Esophagus muscularis mucosa (tissue), 4 donors: Measurements from ENCODE around the gene IFT88. TPM values are rescaled to one million over a fixed set of nuclear protein-coding genes. Genes with fewer than 3 reads are reported as not detected.

Experiments used
- DNase-seq: peaks from one replicate; pipeline ENCODE4 v3.0.0-alpha.2; 2017; ENCODE audit errors: extremely low spot score
- H3K27ac ChIP-seq, 4 donors: fragments of 200-600 bp; sonication (generic); replicated peaks in 1 of 4; 1 replicate in 3 of 4; 2 replicates in 1 of 4; pipeline ENCODE4 v1.5.1; 2016 to 2019; ENCODE audit warnings: mild to moderate bottlenecking in 1 of 4
- H3K27me3 ChIP-seq, 4 donors: fragments of 200-600 bp; sonication (generic); one replicate each; pipeline versions ENCODE4 v1.5.1 to v1.6.0; 2016 to 2019
- H3K36me3 ChIP-seq, 4 donors: fragments of 200-600 bp; sonication (generic); one replicate each; pipeline ENCODE4 v1.5.1; 2016 to 2019
- H3K4me1 ChIP-seq, 4 donors: fragments of 200-600 bp; sonication (generic); one replicate each; pipeline ENCODE4 v1.5.1; 2016 to 2019
- H3K4me3 ChIP-seq, 4 donors: fragments of 200-600 bp; sonication (generic); 1 replicate in 2 of 4; 2 replicates in 2 of 4; pipeline ENCODE4 v1.5.1; 2016 to 2019; ENCODE audit warnings: mild to moderate bottlenecking in 4 of 4, moderate library complexity in 1 of 4
- H3K9me3 ChIP-seq, 4 donors: fragments of 200-600 bp; sonication (generic); 1 replicate in 3 of 4; 2 replicates in 1 of 4; pipeline ENCODE4 v1.5.1; 2016 to 2019
- CTCF ChIP-seq, 3 experiments: fragments of 200-600 bp in 2 of 3; fragments of 450-650 bp in 1 of 3; sonication (generic) in 2 of 3; IDR thresholded peaks; one replicate each; pipeline ENCODE4 v1.5.1; 2017 to 2019; ENCODE audit warnings: antibody characterized with exemption in 3 of 3, mild to moderate bottlenecking in 2 of 3, moderate library complexity in 1 of 3
- EP300 ChIP-seq: sonication (generic); formaldehyde crosslinking; IDR thresholded peaks from one replicate; pipeline ENCODE4 v1.6.1; 2017; ENCODE audit warnings: antibody characterized with exemption
- POLR2A ChIP-seq: fragments of 450-650 bp; IDR thresholded peaks from one replicate; pipeline ENCODE4 v1.6.1; 2017; ENCODE audit warnings: antibody characterized with exemption, moderate library complexity, mild to moderate bottlenecking, low read depth
- POLR2AphosphoS5 ChIP-seq, 2 donors: sonication (generic); formaldehyde crosslinking; IDR thresholded peaks; one replicate each; pipeline ENCODE4 v1.6.1; 2017; ENCODE audit warnings: antibody characterized with exemption in 2 of 2
- WGBS: methylation state at CpG from one replicate; pipeline ENCODE4 v1.1.5; 2018; 5-methylcytosine and 5-hydroxymethylcytosine counted together
- intact Hi-C: fragments of 100-400 bp; cut with DNase I; formaldehyde crosslinking; loops from one replicate; pipeline ENCODE4 v1.15.1; 2023
- total RNA-seq, 4 donors: library from RNA; depleted of rRNA; stranded (reverse); fragments of >200 nt; gene quantifications; one replicate each; pipeline versions ENCODE4 v1.1.0 to v1.2.1, GENCODE V29; 2016

Gene IFT88
- total RNA-seq, 4 donors from 2014 or later, result 10.4 to 13.7 (median 11.5) TPM

DNA sequence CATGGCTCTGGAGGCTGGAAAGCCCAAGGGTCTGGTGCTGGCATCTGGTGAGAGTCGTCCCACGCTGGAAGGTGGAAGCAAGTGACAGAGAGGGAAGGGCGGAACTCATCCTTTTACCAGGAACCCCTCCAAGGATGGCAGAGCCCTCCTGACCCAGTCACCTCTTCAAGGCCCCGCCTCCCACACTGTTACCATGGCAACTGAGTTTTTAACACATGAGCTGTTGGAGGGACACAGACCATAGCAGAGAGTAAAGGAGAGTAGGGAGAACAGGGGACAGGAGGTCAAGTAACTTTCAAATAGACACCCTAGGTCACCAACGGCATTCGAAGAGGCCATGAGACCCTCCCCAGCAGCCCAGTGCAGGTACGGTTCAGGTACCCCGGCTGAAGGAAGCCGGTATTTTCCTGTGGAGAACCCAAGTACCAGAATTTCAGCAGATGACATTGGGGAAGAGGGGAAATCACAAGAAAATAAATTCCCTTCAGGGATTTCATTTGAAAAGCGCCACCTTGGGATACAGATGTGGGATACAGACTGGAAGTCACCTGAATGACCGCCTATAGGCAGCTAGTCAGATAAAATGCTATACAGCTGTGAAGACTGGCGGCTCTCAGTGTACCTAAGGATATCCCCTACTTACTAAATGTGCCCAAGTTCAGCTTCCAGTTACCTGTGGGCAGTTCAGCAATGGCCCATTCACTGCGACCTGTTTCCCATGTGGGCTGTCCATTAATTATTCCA lies 144.5 kb downstream of the IFT88 start:
- intact Hi-C loops, result loop anchor here (1.0 to 5.0 kb wide), 5 partner anchors 61 to 219 kb away; partner anchors contain the start of gene EEF1AKMT1
- TF ChIP-seq CTCF (IDR thresholded peaks at IDR 0.05) (no peak), EP300 (no peak), POLR2A (no peak), POLR2AphosphoS5 (IDR thresholded peaks at IDR 0.05) (no peak)
- 79% methylated on average over 13 of the region's 13 CpGs for WGBS
- Histone ChIP-seq H3K36me3 (no peaks in the 10 kb centered on the region), H3K4me1 (peaks cover 24 to 49% (median 43%) of the 10 kb centered on the region in 4 donors), H3K4me3 (no peak overlapping the region), H3K27ac (no peak overlapping the region), H3K27me3 (no peaks in the 10 kb centered on the region), H3K9me3 (no peaks in the 10 kb centered on the region)
- DNase-seq, result no peak

DNA sequence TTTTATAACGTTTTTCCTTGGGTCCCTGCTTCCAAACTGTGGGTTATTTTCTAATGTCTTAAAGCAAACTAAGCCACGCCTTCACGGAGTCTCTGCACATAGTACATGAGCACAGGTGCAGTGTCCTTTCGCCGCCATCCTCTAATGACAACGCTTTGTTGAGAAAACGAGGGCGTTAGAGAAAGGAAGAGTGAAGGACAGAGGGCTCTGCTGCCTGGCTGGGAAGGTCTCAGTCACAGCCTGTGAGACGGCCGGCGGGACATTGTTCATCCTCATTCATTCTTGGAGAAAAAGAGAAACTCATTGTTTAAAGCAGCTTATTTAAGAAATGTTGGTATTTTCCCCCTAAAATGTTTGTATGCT lies 146.0 kb downstream of the IFT88 start:
- H3K36me3 ChIP-seq, result no peaks in the 10 kb centered on the region
- no peaks in the 10 kb centered on the region for H3K9me3 ChIP-seq
- H3K27me3 ChIP-seq, result no peaks in the 10 kb centered on the region
- DNase-seq, result no peak
- peaks cover 24 to 49% (median 43%) of the 10 kb centered on the region in 4 donors for H3K4me1 ChIP-seq
- no peak for TF ChIP-seq EP300
- no peak for TF ChIP-seq POLR2A
- no peak for TF ChIP-seq POLR2AphosphoS5 (IDR thresholded peaks at IDR 0.05)
- TF ChIP-seq CTCF (IDR thresholded peaks at IDR 0.05), result no peak
- intact Hi-C loops, result loop anchor here (2.0 to 5.0 kb wide), 4 partner anchors 59 to 221 kb away; partner anchors contain the start of gene EEF1AKMT1
- WGBS, result 33% methylated on average over 11 of the region's 11 CpGs
- peak overlapping the region; percentile 46 to 79 (median 70) for H3K27ac ChIP-seq
- H3K4me3 ChIP-seq, result peak overlapping the region; percentile 35 to 53 (median 48)

- TF ChIP-seq CTCF (IDR thresholded peaks at IDR 0.05), result no peak
- peak in 1 of 2 donors; percentile 8 for TF ChIP-seq POLR2AphosphoS5 (IDR thresholded peaks at IDR 0.05)
- H3K36me3 ChIP-seq, result no peaks in the 10 kb centered on the region
- intact Hi-C loops, result loop anchor here (2.0 to 5.0 kb wide), 4 partner anchors 59 to 221 kb away; partner anchors contain the start of gene EEF1AKMT1
- peaks cover 24 to 44% (median 40%) of the 10 kb centered on the region in 4 donors for H3K4me1 ChIP-seq
- DNase-seq, result no peak
- peak overlapping the region; percentile 67 to 79 (median 71) for H3K27ac ChIP-seq
- WGBS, result 51% methylated on average over 11 of the region's 11 CpGs
- H3K9me3 ChIP-seq, result no peaks in the 10 kb centered on the region
- no peak overlapping the region for H3K4me3 ChIP-seq
- no peaks in the 10 kb centered on the region for H3K27me3 ChIP-seq
These were observed 146.8 kb downstream of the IFT88 start for GRCh38 chr13:20713751-20714150.

DNA sequence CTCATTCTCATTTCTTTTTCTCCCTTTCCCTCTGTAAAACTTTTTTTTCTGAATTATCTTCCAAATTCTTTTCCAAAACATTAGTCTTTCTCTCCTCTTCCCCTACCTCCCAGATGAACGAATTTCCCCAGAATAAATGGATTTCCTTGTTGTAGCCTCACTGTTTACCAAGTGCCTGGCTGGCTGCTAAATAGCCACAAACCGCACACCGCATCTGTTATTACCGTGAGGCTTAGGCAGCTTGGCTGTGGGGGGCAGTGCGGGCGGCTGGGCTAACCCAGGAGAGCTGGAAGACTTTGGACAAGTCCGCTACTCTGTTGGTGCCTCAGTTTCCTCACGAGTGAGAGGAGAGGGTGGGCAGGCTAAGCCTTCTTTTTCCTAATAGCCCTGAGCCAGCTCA lies 147.2 kb downstream of the IFT88 start:
- DNase-seq, result no peak
- WGBS, result 60% methylated on average over 8 of the region's 8 CpGs
- Histone ChIP-seq H3K9me3 (no peaks in the 10 kb centered on the region), H3K27me3 (peaks cover 0 to 3% (median 0%) of the 10 kb centered on the region in 4 donors), H3K4me3 (peak overlapping the region in 2 of 4 donors; percentile 22 to 37), H3K36me3 (no peaks in the 10 kb centered on the region), H3K4me1 (peaks cover 24 to 40% (median 38%) of the 10 kb centered on the region in 4 donors), H3K27ac (peak overlapping the region; percentile 67 to 79 (median 71))
- no peak for TF ChIP-seq POLR2A
- TF ChIP-seq POLR2AphosphoS5 (IDR thresholded peaks at IDR 0.05), result no peak
- no peak for TF ChIP-seq EP300
- no peak for TF ChIP-seq CTCF (IDR thresholded peaks at IDR 0.05)
- intact Hi-C loops, result loop anchor here (5.0 kb wide), 3 partner anchors 58 to 222 kb away; partner anchors contain the start of gene EEF1AKMT1
